NOMO-1 (cell line): ENCODE data around the gene LEPROT.
"Not testable (repeated sequence)": the region's sequence is repeated elsewhere in the genome, so short reads cannot be mapped to it uniquely, and the experiment has no call there.

Source experiments
- DNase-seq, 2 experiments: peaks; one replicate each; lab custom pipeline; 2025; ENCODE audit not compliant: unreplicated experiment in 2 of 2; lab: John Stamatoyannopoulos, UW

The LEPROT gene

GRCh38 chr1:65420590-65421350, at the start of gene LEPROT, which contains the start of gene LEPR:
TSS of gene LEPROT (plus strand) at chr1:65420668. CDS start at chr1:65420725, 57 bp downstream.
TSS of gene LEPR (plus strand) at chr1:65420668. CDS start at chr1:65565566, 144,898 bp downstream.
- DNase-seq: peak in 1 of 2 experiments; percentile 48

- no peak for DNase-seq
Observed at GRCh38 chr1:65371544-65371943, 48.9 kb upstream of the LEPROT start.

- no peak for DNase-seq
Observed at GRCh38 chr1:65372557-65372956, 47.9 kb upstream of the LEPROT start.

- DNase-seq: no peak
Observed at GRCh38 chr1:65377496-65378246, 42.8 kb upstream of the LEPROT start.

GRCh38 chr1:65378247-65378946, 42.1 kb upstream of the LEPROT start:
- no peak for DNase-seq

GRCh38 chr1:65384426-65384825, 36.0 kb upstream of the LEPROT start:
- DNase-seq: not testable (repeated sequence)

- no peak for DNase-seq
Observed at GRCh38 chr1:65386439-65386838, 34.0 kb upstream of the LEPROT start.

GRCh38 chr1:65387821-65388220, 32.6 kb upstream of the LEPROT start:
- no peak for DNase-seq

- DNase-seq: no peak
Observed at GRCh38 chr1:65388908-65389695, 31.4 kb upstream of the LEPROT start.

- no peak for DNase-seq
Observed at GRCh38 chr1:65392497-65392896, 28.0 kb upstream of the LEPROT start.

- no peak for DNase-seq
Observed at GRCh38 chr1:65393347-65393746, 27.1 kb upstream of the LEPROT start.

GRCh38 chr1:65393928-65394327, 26.5 kb upstream of the LEPROT start:
- DNase-seq: no peak

- DNase-seq: peak in 1 of 2 experiments; percentile 28
Observed at GRCh38 chr1:65395887-65396612, 24.4 kb upstream of the LEPROT start.

- DNase-seq: no peak
Observed at GRCh38 chr1:65398083-65398482, 22.4 kb upstream of the LEPROT start.

GRCh38 chr1:65399003-65399402, 21.5 kb upstream of the LEPROT start:
- no peak for DNase-seq

GRCh38 chr1:65401612-65402011, 18.9 kb upstream of the LEPROT start:
- no peak for DNase-seq

- DNase-seq: no peak
Observed at GRCh38 chr1:65404941-65405340, 15.5 kb upstream of the LEPROT start.

GRCh38 chr1:65407877-65408276, 12.6 kb upstream of the LEPROT start:
- no peak for DNase-seq

- no peak for DNase-seq
Observed at GRCh38 chr1:65409314-65409713, 11.2 kb upstream of the LEPROT start.

- no peak for DNase-seq
Observed at GRCh38 chr1:65409816-65410326, 10.6 kb upstream of the LEPROT start.
